ENCODE results near the gene ANKRD12. TPM values are rescaled to one million over a fixed set of nuclear protein-coding genes. Genes with fewer than 3 reads are reported as not detected.
A peak's percentile ranks its signal among the peaks of the same experiment; 100 is the strongest.

ANKRD12 gene
- total RNA-seq, 6 donors from 2014 or later, result 32.8 to 80.7 (median 65.6) TPM

DNA sequence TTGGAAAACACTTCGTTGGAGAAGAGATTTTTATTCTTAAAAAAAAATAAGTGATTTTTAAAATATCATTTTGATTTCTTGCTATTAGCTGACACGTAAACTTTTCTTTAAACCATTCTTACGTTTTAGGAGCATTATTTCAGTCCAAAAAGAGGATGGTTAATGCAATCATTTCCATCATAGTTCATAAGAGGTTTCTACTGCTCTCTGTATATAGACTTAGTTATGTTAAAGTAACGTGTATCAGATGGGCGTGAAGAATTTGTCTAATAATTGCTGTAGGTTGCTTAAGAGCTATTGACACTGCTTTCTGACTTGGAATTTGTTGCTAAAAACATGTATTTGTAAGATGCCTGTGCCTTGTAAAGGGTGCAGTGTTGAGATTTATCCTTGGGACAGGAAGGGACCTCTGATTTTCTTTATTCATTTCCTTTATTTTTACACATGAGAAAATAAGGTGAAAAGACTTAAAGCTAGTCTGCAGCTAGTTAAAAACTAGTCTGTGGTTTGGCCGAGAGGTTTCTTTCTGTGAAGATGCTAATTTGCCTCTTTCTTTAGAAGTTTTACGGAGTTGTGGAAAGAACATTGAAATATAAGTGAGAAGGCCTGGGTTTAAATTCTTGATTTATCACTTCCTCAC, 2.9 kb downstream of the ANKRD12 start:
- Histone ChIP-seq H3K27ac (peak overlapping the region; percentile 28 to 100 (median 98)), H3K27me3 (no peaks in the 10 kb centered on the region), H3K4me1 (peaks cover 55 to 72% (median 60%) of the 10 kb centered on the region in 4 donors), H3K36me3 (no peaks in the 10 kb centered on the region), H3K4me3 (peak overlapping the region in 2 of 4 donors; percentile 81 to 83), H3K9me3 (no peaks in the 10 kb centered on the region)
- ATAC-seq (ENCODE audit: low FRiP score in 2 of 2) (no peak), DNase-seq (no peak)
- 42 to 66% methylated on average over 7 of the region's 7 CpGs for WGBS, 2 donors
- TF ChIP-seq POLR2AphosphoS5 (IDR thresholded peaks at IDR 0.05) (no peak), POLR2A (IDR thresholded peaks at IDR 0.05) (no peak), EP300 (IDR thresholded peaks at IDR 0.05) (no peak)
- TF ChIP-seq, protein P1, sequence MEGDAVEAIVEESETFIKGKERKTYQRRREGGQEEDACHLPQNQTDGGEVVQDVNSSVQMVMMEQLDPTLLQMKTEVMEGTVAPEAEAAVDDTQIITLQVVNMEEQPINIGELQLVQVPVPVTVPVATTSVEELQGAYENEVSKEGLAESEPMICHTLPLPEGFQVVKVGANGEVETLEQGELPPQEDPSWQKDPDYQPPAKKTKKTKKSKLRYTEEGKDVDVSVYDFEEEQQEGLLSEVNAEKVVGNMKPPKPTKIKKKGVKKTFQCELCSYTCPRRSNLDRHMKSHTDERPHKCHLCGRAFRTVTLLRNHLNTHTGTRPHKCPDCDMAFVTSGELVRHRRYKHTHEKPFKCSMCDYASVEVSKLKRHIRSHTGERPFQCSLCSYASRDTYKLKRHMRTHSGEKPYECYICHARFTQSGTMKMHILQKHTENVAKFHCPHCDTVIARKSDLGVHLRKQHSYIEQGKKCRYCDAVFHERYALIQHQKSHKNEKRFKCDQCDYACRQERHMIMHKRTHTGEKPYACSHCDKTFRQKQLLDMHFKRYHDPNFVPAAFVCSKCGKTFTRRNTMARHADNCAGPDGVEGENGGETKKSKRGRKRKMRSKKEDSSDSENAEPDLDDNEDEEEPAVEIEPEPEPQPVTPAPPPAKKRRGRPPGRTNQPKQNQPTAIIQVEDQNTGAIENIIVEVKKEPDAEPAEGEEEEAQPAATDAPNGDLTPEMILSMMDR (IDR thresholded peaks at IDR 0.05), result no peak

GRCh38 chr18:9140381-9140780, 3.8 kb downstream of the ANKRD12 start:
- Histone ChIP-seq H3K4me3 (peak overlapping the region in 1 of 4 donors; percentile 83), H3K9me3 (no peaks in the 10 kb centered on the region), H3K27me3 (no peaks in the 10 kb centered on the region), H3K27ac (peak overlapping the region in 2 of 4 donors; percentile 98 to 100), H3K36me3 (no peaks in the 10 kb centered on the region), H3K4me1 (peaks cover 55 to 73% (median 62%) of the 10 kb centered on the region in 4 donors)
- DNase-seq (no peak), ATAC-seq (ENCODE audit: low FRiP score in 2 of 2) (no peak)
- 35 to 44% methylated on average over 2 of the region's 2 CpGs for WGBS, 2 donors
- TF ChIP-seq, protein P1 (IDR thresholded peaks at IDR 0.05), result no peak
- no peak for TF ChIP-seq POLR2AphosphoS5 (IDR thresholded peaks at IDR 0.05)
- no peak for TF ChIP-seq POLR2A (IDR thresholded peaks at IDR 0.05)
- no peak for TF ChIP-seq EP300 (IDR thresholded peaks at IDR 0.05)

DNA sequence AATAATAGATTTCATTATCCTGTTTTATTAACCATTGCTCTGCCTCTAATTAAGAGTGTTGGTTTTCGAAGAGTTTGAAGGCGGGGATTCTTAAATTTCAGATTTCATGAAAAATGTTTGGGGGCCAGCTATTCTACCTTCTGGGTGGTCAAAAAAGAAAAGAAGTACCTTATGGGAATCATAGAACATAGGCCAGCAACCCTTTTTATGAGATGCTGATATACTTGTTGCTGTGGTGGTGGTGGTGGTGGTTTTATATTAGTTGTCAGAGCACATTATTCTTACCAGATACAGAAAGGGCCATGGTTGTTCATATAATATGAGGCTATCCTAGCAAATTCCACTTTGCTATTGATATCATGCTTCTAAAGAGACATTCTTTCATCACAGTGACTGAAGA, 4.4 kb downstream of the ANKRD12 start:
- Histone ChIP-seq H3K4me3 (no peak overlapping the region), H3K4me1 (peaks cover 57 to 74% (median 63%) of the 10 kb centered on the region in 4 donors), H3K36me3 (no peaks in the 10 kb centered on the region), H3K27me3 (no peaks in the 10 kb centered on the region), H3K27ac (peak overlapping the region in 2 of 4 donors; percentile 17 to 100), H3K9me3 (no peaks in the 10 kb centered on the region)
- ATAC-seq (ENCODE audit: low FRiP score in 2 of 2) (no peak), DNase-seq (no peak)
- TF ChIP-seq POLR2A (IDR thresholded peaks at IDR 0.05) (no peak), POLR2AphosphoS5 (IDR thresholded peaks at IDR 0.05) (no peak), EP300 (IDR thresholded peaks at IDR 0.05) (no peak)
- TF ChIP-seq, protein P1 (IDR thresholded peaks at IDR 0.05), result no peak
- WGBS, 2 donors, result 93 to 97% methylated on average over 2 of the region's 2 CpGs

DNA sequence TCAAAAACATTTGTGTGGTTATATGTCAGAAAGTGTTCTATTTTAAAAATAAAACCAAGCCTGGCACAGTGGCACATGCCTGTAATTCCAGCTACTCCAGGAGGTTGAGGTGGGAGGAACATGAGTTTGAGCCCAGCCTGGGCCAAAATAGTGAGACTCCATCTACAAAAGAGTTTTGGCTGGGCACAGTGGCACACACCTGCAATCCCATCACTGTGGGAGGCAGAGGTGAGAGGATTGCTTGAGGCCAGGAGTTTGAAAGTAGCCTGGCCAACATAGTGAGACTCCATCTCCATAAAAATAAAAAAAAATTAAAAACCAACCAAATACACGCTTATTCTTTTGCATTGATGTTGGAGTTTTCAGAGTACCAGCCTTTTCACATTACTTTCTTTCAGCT, 9.6 kb downstream of the ANKRD12 start:
- peaks cover 68 to 92% (median 73%) of the 10 kb centered on the region in 4 donors for H3K4me1 ChIP-seq
- H3K36me3 ChIP-seq, result no peaks in the 10 kb centered on the region
- TF ChIP-seq EP300 (IDR thresholded peaks at IDR 0.05) (no peak), POLR2AphosphoS5 (IDR thresholded peaks at IDR 0.05) (no peak), POLR2A (IDR thresholded peaks at IDR 0.05) (no peak)
- no peak overlapping the region for H3K27ac ChIP-seq
- no peak for ATAC-seq (ENCODE audit: low FRiP score in 2 of 2)
- 88 to 94% methylated on average over 1 of the region's 1 CpG for WGBS, 2 donors
- H3K9me3 ChIP-seq, result no peaks in the 10 kb centered on the region
- H3K27me3 ChIP-seq, result no peaks in the 10 kb centered on the region
- no peak overlapping the region for H3K4me3 ChIP-seq
- DNase-seq, result no peak

DNA sequence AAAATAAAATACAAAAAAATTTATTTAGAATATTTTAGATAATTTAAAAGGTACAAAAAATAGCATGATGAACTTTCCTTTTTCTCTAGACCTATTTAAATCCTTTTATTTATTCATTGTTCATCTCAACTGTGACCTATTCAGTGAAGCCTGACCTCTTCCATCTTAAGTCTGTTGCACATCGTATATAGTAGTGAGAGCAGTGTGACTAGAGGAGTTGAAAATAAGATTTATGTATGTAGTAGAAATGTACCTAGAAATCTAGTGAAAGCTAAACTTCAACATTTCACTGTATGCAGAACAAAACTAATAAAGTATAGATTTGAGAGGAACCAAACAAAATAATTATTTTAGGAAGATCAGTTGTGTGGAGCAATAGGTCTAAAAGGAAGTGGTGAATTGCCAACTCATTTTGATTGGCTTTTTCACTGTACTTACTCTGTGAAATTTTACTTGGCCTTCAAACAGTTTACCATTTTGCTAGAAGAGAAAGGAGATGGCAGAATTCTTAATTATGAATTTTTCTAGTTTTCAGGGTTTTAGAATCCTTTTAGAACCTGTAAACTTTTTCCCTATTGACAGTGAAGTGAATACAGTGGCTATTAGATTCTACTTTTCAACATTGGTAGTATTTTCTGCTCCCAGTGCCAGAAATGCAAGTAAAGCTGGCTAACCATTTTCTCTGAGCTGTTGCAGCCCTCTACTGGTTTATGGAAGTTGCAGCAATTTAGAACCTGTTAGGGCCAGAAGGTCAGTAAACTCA, 11.0 kb downstream of the ANKRD12 start:
- Histone ChIP-seq H3K4me1 (peaks cover 56 to 92% (median 68%) of the 10 kb centered on the region in 4 donors), H3K27ac (peak overlapping the region in 2 of 4 donors; percentile 28 to 53), H3K27me3 (no peaks in the 10 kb centered on the region), H3K4me3 (no peak overlapping the region), H3K36me3 (no peaks in the 10 kb centered on the region), H3K9me3 (no peaks in the 10 kb centered on the region)
- DNase-seq (peak in 1 of 2 donors; percentile 58), ATAC-seq (ENCODE audit: low FRiP score in 2 of 2) (peak; percentile 80 to 91)
- TF ChIP-seq POLR2A (IDR thresholded peaks at IDR 0.05), result no peak
- TF ChIP-seq, protein P1 (IDR thresholded peaks at IDR 0.05), result peak; percentile 49 to 78 (median 66)
- 23 to 30% methylated on average over 1 of the region's 1 CpG for WGBS, 2 donors

All from upper lobe of left lung (tissue), 6 donors.